CD14-positive monocyte (primary cell): Measurements from ENCODE around the gene NTNG1. TPM values are rescaled to one million over a fixed set of nuclear protein-coding genes. Genes with fewer than 3 reads are reported as not detected.

ENCODE experiments used
- DNase-seq, 3 donors: peaks; one replicate each; pipeline ENCODE4 v3.0.0-alpha.2; 2011 to 2022
- H2AFZ ChIP-seq: 2 replicates; pipeline ENCODE4 v1.6.0; 2012; ENCODE audit warnings: mild to moderate bottlenecking, low read depth, low read length, inconsistent platforms; ENCODE audit not compliant: insufficient read depth, poor library complexity, severe bottlenecking
- H3K27ac ChIP-seq, 2 donors: 1 replicate in 1 of 2; 2 replicates in 1 of 2; pipeline ENCODE4 v1.5.1; 2012 to 2013; ENCODE audit warnings: low read length in 2 of 2, control low read depth in 1 of 2, inconsistent platforms in 1 of 2, low read depth in 1 of 2, mild to moderate bottlenecking in 1 of 2
- H3K27me3 ChIP-seq, 2 donors: one replicate each; pipeline versions ENCODE4 v1.6.0 to v1.6.1; 2011 to 2013; ENCODE audit warnings: low read length in 2 of 2; ENCODE audit not compliant: control insufficient read depth in 2 of 2, insufficient read depth in 2 of 2
- H3K36me3 ChIP-seq, 2 donors: replicated peaks in 1 of 2; 1 replicate in 1 of 2; 2 replicates in 1 of 2; pipeline versions ENCODE4 v1.5.1 to v1.6.1; 2012 to 2013; ENCODE audit warnings: low read length in 2 of 2, control low read depth in 1 of 2, inconsistent platforms in 1 of 2, mild to moderate bottlenecking in 1 of 2; ENCODE audit not compliant: insufficient read depth in 2 of 2, control insufficient read depth in 1 of 2
- H3K4me1 ChIP-seq, 2 donors: 1 replicate in 1 of 2; 2 replicates in 1 of 2; pipeline versions ENCODE4 v1.5.1 to v1.6.1; 2012 to 2013; ENCODE audit warnings: low read length in 2 of 2, control low read depth in 1 of 2, inconsistent platforms in 1 of 2, mild to moderate bottlenecking in 1 of 2, moderate library complexity in 1 of 2; ENCODE audit not compliant: insufficient read depth in 2 of 2, control insufficient read depth in 1 of 2
- H3K4me2 ChIP-seq: replicated peaks from 2 replicates; pipeline ENCODE3; 2012; ENCODE audit warnings: low read length, moderate library complexity, mild to moderate bottlenecking; ENCODE audit not compliant: poor library complexity, severe bottlenecking; ENCODE audit errors: extremely low read depth
- H3K4me3 ChIP-seq, 3 experiments: fragments of 200-600 bp in 1 of 3; sonication (generic) in 1 of 3; replicated peaks in 1 of 3; 1 replicate in 2 of 3; 2 replicates in 1 of 3; pipeline ENCODE4 v1.5.1; 2011 to 2013; ENCODE audit warnings: low read length in 3 of 3, mild to moderate bottlenecking in 3 of 3, control low read depth in 2 of 3, low read depth in 2 of 3, inconsistent platforms in 1 of 3, moderate library complexity in 1 of 3
- H3K79me2 ChIP-seq: 2 replicates; pipeline ENCODE4 v1.6.0; 2012; ENCODE audit warnings: mild to moderate bottlenecking, control low read depth, inconsistent platforms, low read length, moderate library complexity; ENCODE audit not compliant: insufficient read depth
- H3K9ac ChIP-seq: 2 replicates; pipeline ENCODE4 v1.6.0; 2017; ENCODE audit warnings: low read length, mild to moderate bottlenecking; ENCODE audit not compliant: insufficient read depth, poor library complexity, severe bottlenecking
- H3K9me3 ChIP-seq, 2 donors: replicated peaks in 1 of 2; 1 replicate in 1 of 2; 2 replicates in 1 of 2; pipeline versions ENCODE4 v1.5.1 to v1.6.1; 2012 to 2013; ENCODE audit warnings: low read length in 2 of 2, control low read depth in 1 of 2; ENCODE audit not compliant: control insufficient read depth in 1 of 2, insufficient read depth in 1 of 2
- H4K20me1 ChIP-seq: 2 replicates; pipeline ENCODE4 v1.6.0; 2012; ENCODE audit warnings: mild to moderate bottlenecking, low read length, control low read depth, moderate library complexity; ENCODE audit not compliant: insufficient read depth
- H3K27ac Mint-ChIP-seq, 7 donors: one replicate each; pipeline ENCODE4 v1.8.0; 2020; ENCODE audit warnings: mild to moderate bottlenecking in 7 of 7, mixed read lengths in 7 of 7, moderate library complexity in 6 of 7, inconsistent platforms in 2 of 7
- H3K27me3 Mint-ChIP-seq, 3 donors: one replicate each; pipeline ENCODE4 v1.8.0; 2021 to 2022; ENCODE audit warnings: low read depth in 3 of 3, mild to moderate bottlenecking in 3 of 3, mixed read lengths in 3 of 3, moderate library complexity in 3 of 3, inconsistent platforms in 1 of 3
- H3K36me3 Mint-ChIP-seq, 2 donors: one replicate each; pipeline ENCODE4 v1.8.0; 2020; ENCODE audit warnings: mixed read lengths in 2 of 2, inconsistent platforms in 1 of 2, mild to moderate bottlenecking in 1 of 2
- H3K4me1 Mint-ChIP-seq: one replicate; pipeline ENCODE4 v1.8.0; 2020; ENCODE audit warnings: mild to moderate bottlenecking, mixed read lengths
- H3K4me3 Mint-ChIP-seq, 2 donors: one replicate each; pipeline ENCODE4 v1.8.0; 2020; ENCODE audit warnings: mild to moderate bottlenecking in 2 of 2, mixed read lengths in 2 of 2, moderate library complexity in 1 of 2
- H3K9me3 Mint-ChIP-seq, 7 donors: one replicate each; pipeline ENCODE4 v1.8.0; 2020 to 2022; ENCODE audit warnings: mixed read lengths in 7 of 7, mild to moderate bottlenecking in 6 of 7, moderate library complexity in 6 of 7, inconsistent platforms in 2 of 7
- WGBS: methylation state at CpG from one replicate; pipeline ENCODE4 v1.1.5; 2013; ENCODE audit warnings: missing lambda C conversion rate; ENCODE audit not compliant: insufficient coverage; 5-methylcytosine and 5-hydroxymethylcytosine counted together
- intact Hi-C, 2 donors: fragments of 100-400 bp; cut with micrococcal nuclease; formaldehyde crosslinking; loops; one replicate each; pipeline versions ENCODE4 v1.15.0 to v1.15.1; 2023
- polyA plus RNA-seq, 3 donors: library from polyadenylated mRNA; depleted of rRNA in 1 of 3; unstranded in 2 of 3; stranded (reverse) in 1 of 3; fragments of 300-500 nt in 2 of 3; fragments of >200 nt in 1 of 3; fragmentation: Illumina TruSeq in 2 of 3; gene quantifications; 1 replicate in 2 of 3; 2 replicates in 1 of 3; pipeline ENCODE4 v1.2.3, GENCODE V29; 2012 to 2021
- TF ChIP-seq, protein P1 (sequence below): fragments of 200-600 bp; IDR thresholded peaks from one replicate; pipeline ENCODE4 v1.8.0; 2022; ENCODE audit warnings: antibody characterized with exemption, mild to moderate bottlenecking

The NTNG1 gene
- polyA plus RNA-seq, 3 donors = not detected

DNA sequence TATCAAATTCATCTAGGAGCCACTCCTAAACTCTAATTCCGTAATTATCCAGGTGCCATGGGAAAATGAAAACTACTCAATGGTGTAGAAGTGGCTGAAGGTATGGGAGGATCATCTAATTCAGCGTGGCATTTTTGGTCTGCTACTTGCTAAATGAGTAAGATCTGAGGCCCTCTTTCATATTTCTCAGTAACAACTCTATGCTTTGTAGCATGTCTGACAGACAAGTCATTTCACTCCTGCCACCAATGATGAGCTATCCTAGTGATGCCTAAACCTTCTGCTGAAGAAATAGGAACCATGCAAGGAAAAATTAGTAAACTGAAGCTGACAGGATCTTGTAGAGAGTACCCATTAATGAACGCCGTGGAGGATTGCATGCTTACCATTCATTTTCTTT, 145.3 kb downstream of the NTNG1 start:
- H3K4me1 ChIP-seq = no peaks in the 10 kb centered on the region
- no peaks in the 10 kb centered on the region for H3K36me3 ChIP-seq
- no peaks in the 10 kb centered on the region for H3K27me3 ChIP-seq
- H3K79me2 ChIP-seq = no peaks in the 10 kb centered on the region
- no peak overlapping the region for H3K4me2 ChIP-seq
- Mint-ChIP-seq H3K9me3 (peaks cover 0 to 2% (median 0%) of the 10 kb centered on the region in 7 donors), H3K27ac (no peak overlapping the region), H3K36me3 (no peaks in the 10 kb centered on the region), H3K4me3 (no peak overlapping the region), H3K27me3 (no peaks in the 10 kb centered on the region), H3K4me1 (no peaks in the 10 kb centered on the region)
- DNase-seq = no peak
- H4K20me1 ChIP-seq = no peaks in the 10 kb centered on the region
- no peak overlapping the region for H2AFZ ChIP-seq
- intact Hi-C loops = no loop called here
- H3K9ac ChIP-seq = no peak overlapping the region
- WGBS = no CpG with 5 or more reads among the region's 4 CpGs
- no peaks in the 10 kb centered on the region for H3K9me3 ChIP-seq
- no peak overlapping the region for H3K4me3 ChIP-seq
- TF ChIP-seq, protein P1, sequence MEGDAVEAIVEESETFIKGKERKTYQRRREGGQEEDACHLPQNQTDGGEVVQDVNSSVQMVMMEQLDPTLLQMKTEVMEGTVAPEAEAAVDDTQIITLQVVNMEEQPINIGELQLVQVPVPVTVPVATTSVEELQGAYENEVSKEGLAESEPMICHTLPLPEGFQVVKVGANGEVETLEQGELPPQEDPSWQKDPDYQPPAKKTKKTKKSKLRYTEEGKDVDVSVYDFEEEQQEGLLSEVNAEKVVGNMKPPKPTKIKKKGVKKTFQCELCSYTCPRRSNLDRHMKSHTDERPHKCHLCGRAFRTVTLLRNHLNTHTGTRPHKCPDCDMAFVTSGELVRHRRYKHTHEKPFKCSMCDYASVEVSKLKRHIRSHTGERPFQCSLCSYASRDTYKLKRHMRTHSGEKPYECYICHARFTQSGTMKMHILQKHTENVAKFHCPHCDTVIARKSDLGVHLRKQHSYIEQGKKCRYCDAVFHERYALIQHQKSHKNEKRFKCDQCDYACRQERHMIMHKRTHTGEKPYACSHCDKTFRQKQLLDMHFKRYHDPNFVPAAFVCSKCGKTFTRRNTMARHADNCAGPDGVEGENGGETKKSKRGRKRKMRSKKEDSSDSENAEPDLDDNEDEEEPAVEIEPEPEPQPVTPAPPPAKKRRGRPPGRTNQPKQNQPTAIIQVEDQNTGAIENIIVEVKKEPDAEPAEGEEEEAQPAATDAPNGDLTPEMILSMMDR = no peak
- H3K27ac ChIP-seq = no peak overlapping the region

DNA sequence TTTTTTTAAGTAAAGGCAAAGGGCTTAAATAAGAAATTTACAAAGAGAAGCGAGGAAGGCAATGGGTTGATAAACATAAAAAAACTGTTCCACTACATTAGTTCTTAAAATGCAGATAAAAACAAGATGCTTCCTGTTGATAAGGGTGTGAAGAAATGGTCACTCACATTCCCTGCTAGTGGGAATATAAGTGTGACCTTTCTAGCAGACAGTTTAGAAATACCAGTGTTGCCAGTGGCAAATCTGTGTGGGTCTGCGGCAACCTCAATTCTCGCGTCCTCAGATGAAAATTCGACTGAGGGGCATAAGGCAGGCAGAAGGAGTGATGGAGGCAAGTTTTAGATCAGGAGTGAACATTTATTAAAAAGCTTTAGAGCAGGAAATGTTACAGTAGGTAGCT, 151.1 kb downstream of the NTNG1 start:
- H3K4me1 ChIP-seq = no peaks in the 10 kb centered on the region
- no peaks in the 10 kb centered on the region for H4K20me1 ChIP-seq
- H3K4me3 Mint-ChIP-seq = no peak overlapping the region
- H3K4me3 ChIP-seq = no peak overlapping the region
- H3K27me3 Mint-ChIP-seq = no peaks in the 10 kb centered on the region
- H3K27ac Mint-ChIP-seq = peak overlapping the region in 1 of 7 donors; percentile 54
- WGBS = 56% methylated on average over 4 of the region's 5 CpGs
- H3K4me2 ChIP-seq = no peak overlapping the region
- no peak overlapping the region for H2AFZ ChIP-seq
- H3K9me3 ChIP-seq = no peaks in the 10 kb centered on the region
- H3K4me1 Mint-ChIP-seq = no peaks in the 10 kb centered on the region
- H3K27ac ChIP-seq = no peak overlapping the region
- intact Hi-C loops = no loop called here
- no peaks in the 10 kb centered on the region for H3K36me3 Mint-ChIP-seq
- H3K9me3 Mint-ChIP-seq = peaks cover 0 to 6% (median 0%) of the 10 kb centered on the region in 7 donors
- no peak for DNase-seq
- no peaks in the 10 kb centered on the region for H3K79me2 ChIP-seq
- H3K27me3 ChIP-seq = no peaks in the 10 kb centered on the region
- H3K36me3 ChIP-seq = no peaks in the 10 kb centered on the region
- H3K9ac ChIP-seq = no peak overlapping the region
- TF ChIP-seq, protein P1 = no peak
